ENCODE measurements around the gene ZIC5.

The ZIC5 gene

GRCh38 chr13:99987154-99988019 lies 15.8 kb upstream of the ZIC5 start:
- DNase-seq (ENCODE audit: low spot score) = no peak

- DNase-seq (ENCODE audit: low spot score) = no peak
These were observed 15.2 kb upstream of the ZIC5 start for GRCh38 chr13:99986741-99987140.

- DNase-seq (ENCODE audit: low spot score) = peak; percentile 1
These were observed 14.4 kb upstream of the ZIC5 start for GRCh38 chr13:99985886-99986527.

GRCh38 chr13:99985241-99985874 lies 13.8 kb upstream of the ZIC5 start:
- no peak for DNase-seq (ENCODE audit: low spot score)

GRCh38 chr13:99984461-99985240 lies 13.1 kb upstream of the ZIC5 start:
- DNase-seq (ENCODE audit: low spot score) = no peak

GRCh38 chr13:99983499-99984401 lies 12.2 kb upstream of the ZIC5 start:
- DNase-seq (ENCODE audit: low spot score) = peak; percentile 1

GRCh38 chr13:99982731-99983498 lies 11.3 kb upstream of the ZIC5 start:
- no peak for DNase-seq (ENCODE audit: low spot score)

GRCh38 chr13:99982036-99982730 lies 10.6 kb upstream of the ZIC5 start:
- no peak for DNase-seq (ENCODE audit: low spot score)

- DNase-seq (ENCODE audit: low spot score) = no peak
These were observed 10.1 kb upstream of the ZIC5 start, which contains the start of gene ZIC2 for GRCh38 chr13:99981735-99982035. Gene ZIC2 (plus strand): TSS chr13:99981784. CDS start chr13:99982065, 281 bp downstream.

GRCh38 chr13:99980824-99981734 lies 9.5 kb upstream of the ZIC5 start:
- DNase-seq (ENCODE audit: low spot score) = no peak

- peak; percentile 41 for DNase-seq (ENCODE audit: low spot score)
These were observed 8.7 kb upstream of the ZIC5 start for GRCh38 chr13:99980201-99980823.

- DNase-seq (ENCODE audit: low spot score) = no peak
These were observed 8.1 kb upstream of the ZIC5 start for GRCh38 chr13:99979453-99980200.

- no peak for DNase-seq (ENCODE audit: low spot score)
These were observed 7.4 kb upstream of the ZIC5 start for GRCh38 chr13:99978799-99979452.

- DNase-seq (ENCODE audit: low spot score) = no peak
These were observed 6.6 kb upstream of the ZIC5 start for GRCh38 chr13:99977912-99978798.

- no peak for DNase-seq (ENCODE audit: low spot score)
These were observed 5.9 kb upstream of the ZIC5 start for GRCh38 chr13:99977334-99977911.

- DNase-seq (ENCODE audit: low spot score) = no peak
These were observed 5.0 kb upstream of the ZIC5 start for GRCh38 chr13:99976575-99976974.

Data from pons (tissue), 1 donor.